ENCODE results near the gene CDKN3.

- TF ChIP-seq CTCF (IDR thresholded peaks at IDR 0.05) (peak; percentile 30 to 51 (median 36)), POLR2A (IDR thresholded peaks at IDR 0.05) (peak; percentile 22)
Measured at GRCh38 chr14:54366736-54367735, 29.8 kb upstream of the CDKN3 start.

Measured in transverse colon (tissue), 3 donors.